GM19025 (cell line): Measurements from ENCODE around the gene CBL.
"Not testable (repeated sequence)": the region's sequence is repeated elsewhere in the genome, so short reads cannot be mapped to it uniquely, and the experiment has no call there.

Experiments
- ATAC-seq: cut with Tn5 transposase; IDR thresholded peaks from one replicate; pipeline ENCODE4 v1.9.1; 2021; ENCODE audit warnings: mild to moderate bottlenecking, low read depth, moderate library complexity; ENCODE audit not compliant: unreplicated experiment

CBL gene

DNA sequence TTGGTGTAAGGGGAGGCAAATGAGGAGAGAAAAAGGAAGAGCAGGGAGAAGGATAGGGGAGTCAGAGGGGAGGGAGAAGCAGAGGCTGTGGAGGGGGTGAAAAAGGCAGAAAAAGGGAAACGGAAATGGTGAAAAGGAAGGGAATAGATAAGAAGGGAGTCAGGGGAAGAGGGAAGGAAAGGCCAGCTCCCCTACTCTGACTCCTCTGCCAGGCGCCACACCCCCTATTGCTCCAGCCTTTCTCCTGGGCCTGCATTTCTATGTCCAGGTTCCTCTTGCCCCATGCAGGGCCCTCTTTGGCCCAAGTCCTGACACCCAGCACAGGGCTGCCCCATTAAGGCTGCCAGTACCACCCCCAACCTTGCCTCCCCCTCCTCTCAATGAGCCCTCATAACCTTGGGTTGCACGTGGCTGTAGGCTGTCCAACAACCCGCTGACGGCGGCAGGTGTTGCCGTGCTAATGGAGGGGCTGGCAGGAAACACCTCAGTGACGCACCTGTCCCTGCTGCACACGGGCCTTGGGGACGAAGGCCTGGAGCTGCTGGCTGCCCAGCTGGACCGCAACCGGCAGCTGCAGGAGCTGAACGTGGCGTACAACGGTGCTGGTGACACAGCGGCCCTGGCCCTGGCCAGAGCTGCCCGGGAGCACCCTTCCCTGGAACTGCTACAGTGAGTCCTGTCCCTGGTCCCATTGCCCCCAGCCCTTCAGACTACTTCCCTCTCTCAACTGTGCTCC lies 24.3 kb upstream of the CBL start:
- ATAC-seq, result no peak

DNA sequence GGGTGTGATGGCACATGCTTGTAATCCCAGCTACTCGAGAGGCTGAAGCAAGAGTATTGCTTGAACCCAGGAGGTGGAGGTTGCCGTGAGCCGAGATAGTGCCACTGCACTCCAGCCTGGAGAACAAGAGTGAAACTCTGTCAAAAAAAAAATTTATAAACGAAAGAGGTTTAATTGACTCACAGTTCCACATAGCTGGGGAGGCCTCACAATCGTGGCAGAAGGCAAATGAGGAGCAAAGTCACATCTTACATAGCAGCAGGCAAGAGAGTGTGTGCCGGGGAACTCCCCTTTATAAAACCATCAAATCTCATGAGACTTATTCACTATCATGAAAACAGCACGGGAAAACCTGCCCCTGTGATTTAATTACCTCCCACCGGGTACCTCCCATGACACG lies 21.7 kb upstream of the CBL start:
- ATAC-seq, result not testable (repeated sequence)

DNA sequence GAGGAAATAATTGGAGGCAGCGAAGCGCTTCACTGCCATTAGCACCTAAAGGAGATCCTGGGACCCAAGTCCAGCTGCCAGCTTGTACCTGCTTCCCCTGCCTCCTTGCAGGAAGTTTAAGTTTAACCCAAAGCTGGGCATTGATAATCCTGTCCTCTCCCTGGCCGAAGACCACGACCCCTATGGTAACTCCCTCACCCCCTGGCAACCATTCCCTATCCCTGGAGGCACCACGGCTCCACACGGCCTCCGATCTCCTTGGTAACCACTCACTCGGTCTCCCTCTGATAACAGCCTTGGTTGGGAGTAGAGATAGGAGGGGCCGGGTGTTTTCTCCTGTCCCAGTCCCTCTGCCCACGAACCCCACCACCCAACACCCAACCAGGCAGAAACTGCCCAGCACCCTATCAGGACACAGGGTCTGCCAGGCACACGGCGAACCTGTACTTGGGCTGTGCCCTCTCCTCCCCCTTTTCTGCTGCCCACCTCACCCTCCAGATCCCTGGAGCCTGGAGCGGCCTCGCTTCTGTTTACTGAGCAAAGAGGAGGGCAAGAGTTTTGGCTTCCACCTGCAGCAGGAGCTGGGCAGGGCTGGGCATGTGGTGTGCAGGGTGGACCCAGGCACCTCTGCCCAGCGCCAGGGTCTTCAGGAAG lies 20.0 kb upstream of the CBL start:
- ATAC-seq, result no peak

DNA sequence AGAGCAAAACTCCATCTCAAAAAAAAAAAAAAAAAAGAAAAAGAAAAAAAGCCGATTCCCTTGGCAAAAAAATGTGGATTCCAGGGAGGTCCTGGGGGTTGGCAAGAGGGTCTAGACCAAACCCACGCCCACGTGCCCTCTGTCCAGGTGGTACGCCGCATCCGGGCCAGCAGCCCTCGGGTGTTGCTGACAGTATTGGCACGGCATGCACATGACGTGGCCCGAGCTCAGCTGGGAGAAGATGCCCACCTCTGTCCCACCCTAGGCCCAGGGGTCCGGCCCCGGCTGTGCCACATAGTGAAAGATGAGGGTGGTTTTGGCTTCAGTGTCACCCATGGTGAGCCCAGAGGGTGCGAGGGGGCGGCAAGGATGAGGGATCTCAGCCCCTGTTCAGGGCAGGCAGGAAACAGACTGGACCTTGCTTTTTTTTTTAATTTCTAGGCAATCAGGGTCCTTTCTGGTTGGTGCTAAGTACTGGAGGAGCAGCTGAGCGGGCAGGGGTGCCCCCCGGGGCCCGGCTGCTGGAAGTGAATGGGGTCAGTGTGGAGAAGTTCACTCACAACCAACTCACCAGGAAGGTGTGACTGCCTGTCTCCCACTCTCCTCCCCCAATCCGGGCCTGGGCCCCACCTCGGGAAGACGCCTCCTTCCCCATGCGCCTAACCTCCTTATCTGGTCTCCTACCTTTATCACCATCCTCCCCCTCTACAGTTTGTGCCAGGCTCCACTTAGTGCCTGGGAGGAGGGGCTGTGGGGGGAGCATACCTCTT lies 18.8 kb upstream of the CBL start:
- no peak for ATAC-seq

DNA sequence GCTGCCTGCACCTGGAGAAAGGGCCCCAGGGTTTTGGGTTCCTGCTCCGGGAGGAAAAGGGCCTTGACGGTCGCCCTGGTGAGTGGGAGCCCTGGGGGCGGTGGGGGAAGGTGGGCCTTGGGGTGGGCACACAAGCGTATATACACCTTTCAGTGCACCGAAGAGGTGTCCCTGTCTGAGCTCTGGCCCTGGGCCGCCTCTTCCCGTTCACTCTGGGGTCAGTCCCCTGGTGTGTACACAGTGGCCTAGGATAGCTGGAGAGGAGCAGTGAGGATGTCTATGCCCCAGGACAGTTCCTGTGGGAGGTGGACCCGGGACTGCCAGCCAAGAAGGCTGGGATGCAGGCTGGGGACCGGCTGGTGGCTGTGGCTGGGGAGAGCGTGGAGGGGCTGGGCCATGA lies 18.1 kb upstream of the CBL start:
- ATAC-seq, result no peak

DNA sequence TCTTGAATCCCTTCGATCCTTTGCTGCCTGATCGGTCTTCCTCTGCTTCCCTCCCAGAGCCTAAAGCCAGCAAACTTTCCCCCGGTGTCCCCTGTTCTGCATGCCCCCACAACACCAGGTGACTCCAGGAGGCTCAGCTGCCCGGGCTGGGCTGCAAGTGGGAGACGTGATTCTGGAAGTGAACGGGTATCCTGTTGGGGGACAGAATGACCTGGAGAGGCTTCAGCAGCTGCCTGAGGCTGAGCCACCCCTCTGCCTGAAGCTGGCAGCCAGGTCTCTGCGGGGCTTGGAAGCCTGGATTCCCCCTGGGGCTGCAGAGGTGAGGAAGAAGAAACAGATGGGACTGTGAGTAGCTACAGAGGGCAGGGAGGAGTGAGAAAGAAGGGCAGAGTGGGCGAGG lies 17.3 kb upstream of the CBL start:
- no peak for ATAC-seq

DNA sequence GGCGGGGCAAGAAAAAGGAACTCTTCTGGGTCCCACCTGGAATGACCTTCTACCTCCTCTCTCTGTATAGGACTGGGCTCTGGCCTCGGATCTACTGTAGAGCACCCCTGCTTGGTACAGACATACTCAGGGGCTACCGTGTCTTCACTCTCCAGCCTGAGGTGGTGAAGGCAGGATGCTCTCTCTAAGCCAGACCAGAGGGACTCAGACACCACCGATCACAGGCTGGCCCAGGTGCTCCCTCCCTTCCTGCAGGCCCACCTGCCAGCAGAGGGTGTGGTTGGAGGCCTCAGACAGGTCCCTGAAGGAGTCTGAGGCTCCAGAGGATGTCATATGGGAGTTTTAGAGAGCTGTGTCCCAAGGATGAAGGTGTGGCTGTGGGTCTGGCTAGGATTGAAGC lies 16.7 kb upstream of the CBL start:
- ATAC-seq, result no peak

DNA sequence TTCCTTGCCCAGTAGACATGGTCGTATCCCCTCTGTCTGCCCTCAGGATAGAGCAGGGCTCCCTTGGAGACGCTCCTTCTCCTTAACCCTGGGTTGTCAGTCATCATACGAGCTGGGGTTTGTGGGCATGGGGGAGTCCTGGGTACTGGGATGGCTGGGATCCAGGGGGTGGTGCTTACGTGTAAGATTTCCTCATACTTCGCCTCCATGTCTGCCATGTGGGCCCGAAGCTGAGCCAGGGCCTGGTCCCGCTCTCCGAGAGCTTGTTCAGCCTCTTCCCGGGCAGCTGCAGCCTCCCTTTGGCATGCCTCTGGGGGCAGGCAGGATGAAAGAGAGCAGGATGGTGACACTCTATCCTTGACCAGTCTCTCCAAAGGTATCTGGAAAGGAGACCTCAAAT lies 15.6 kb upstream of the CBL start:
- ATAC-seq, result no peak

DNA sequence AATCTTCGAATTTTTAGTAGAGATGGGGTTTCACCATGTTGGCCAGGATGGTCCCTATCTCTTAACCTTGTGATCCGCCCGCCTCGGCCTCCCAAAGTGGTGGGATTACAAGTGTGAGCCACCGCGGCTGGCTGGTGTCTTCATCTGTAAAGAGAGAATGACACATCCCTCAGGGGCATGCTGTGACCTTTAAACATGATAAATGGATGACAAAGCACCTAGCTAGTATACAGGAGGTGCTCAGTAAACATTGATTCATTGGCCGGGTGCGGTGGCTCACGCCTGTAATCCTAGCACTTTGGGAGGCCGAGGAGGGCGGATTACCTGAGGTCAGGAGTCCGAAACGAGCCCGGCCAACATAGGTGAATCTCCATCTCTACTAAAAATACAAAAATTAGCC lies 14.9 kb upstream of the CBL start:
- not testable (repeated sequence) for ATAC-seq

DNA sequence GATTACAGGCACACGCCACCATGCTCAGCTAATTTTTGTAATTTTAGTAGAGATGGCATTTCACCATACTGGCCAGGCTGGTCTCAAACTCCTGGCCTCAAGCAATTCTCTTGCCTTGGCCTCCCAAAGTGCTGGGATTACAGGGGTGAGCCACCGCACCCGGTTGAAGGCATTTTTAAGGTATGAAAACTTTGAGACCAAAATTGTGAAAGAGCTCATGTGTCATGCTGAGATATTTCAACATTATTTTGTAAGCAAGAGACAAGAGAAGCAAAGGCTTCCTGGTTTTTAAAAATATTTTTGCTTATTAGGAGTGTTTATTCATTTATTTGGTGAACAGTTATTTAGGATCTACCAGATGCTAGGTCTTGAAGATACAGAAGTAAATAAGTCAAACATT lies 14.0 kb upstream of the CBL start:
- ATAC-seq, result no peak

DNA sequence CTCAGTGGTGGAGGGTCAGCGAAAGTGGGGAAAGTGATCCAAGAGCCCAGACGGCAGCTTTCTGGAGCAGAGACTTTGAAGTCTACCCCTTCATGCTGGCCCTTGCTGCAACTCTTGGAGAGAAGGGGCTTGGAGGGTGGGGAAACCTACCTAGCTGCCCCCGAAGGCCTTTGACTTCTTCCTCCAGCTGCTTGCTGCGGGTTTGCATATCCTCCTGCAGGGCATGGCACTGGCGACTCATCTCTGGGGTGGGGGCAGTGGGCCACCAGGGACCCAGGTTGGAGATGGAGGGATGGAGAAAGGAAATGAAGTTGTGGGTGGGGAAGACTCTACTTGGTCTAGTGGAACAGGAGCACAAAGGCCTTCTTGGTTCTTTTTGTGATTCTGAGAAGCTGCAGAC lies 13.1 kb upstream of the CBL start:
- ATAC-seq, result no peak

DNA sequence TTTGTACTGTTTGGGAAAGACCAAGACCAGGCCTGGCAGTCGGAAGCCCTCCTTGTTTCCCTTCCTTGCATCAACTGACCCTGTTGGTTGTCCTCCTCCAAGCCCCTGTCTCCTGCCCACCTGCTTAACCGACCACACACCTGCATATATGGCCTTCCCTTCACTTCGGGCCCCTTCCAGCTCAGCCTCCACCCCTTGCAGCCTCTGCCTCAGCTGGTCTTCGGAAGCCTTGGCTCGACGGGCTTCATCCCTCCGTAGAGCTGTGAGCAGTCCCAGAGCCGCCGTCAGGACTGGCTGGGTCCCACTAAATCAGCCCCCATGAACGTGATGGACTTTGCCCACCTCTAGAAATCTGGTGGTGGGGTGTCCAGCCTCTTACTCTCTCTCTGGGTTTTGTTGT lies 12.5 kb upstream of the CBL start:
- ATAC-seq, result no peak

DNA sequence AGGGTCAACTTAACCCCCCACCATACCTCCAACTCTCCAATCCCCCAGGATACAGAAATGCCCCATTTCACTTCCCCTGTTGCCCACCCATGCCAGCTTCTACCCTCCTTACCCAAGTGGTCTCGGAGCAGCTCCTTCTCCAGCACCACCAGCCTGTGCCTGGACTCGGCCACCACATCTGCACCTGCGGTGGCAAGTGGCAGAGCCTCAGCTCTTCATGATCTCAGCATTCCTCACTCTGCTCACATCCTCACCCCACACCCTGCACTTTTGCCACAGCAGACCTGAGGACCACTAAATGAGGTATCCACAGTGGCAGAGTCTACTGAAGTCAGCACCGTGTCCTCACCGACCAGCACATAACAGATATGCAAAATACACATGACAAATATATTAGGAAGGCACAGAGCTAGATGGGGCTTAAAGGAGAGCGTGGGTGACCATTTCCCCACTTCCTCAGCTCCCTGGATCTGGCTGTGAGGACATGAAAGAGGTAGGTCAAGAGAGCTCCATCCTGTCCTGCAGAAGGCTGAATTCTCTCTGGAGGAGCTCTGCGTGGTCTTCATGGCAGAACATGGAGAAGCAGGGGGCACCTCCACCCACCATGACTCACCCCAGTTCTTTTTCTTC lies 11.2 kb upstream of the CBL start:
- ATAC-seq, result no peak

DNA sequence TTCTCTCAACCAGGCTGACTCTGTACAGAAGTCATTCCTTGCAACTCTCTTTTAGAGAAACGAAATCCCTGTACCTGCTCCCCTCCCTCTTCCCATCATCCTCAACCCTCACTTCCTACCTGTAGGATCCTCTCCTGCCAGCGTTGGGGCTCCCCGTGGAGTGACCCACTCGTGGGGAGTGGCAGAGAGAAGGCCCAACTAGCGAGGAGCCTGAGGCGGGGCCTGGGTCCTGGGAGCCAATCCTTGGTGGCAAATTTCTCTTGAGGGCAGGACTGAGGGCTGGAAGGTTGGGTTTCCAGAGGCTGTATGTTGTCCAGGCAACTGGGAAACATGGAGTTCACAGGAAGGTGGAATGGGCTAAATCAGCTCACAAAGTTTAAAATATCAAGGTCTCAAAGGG lies 10.5 kb upstream of the CBL start:
- no peak for ATAC-seq

DNA sequence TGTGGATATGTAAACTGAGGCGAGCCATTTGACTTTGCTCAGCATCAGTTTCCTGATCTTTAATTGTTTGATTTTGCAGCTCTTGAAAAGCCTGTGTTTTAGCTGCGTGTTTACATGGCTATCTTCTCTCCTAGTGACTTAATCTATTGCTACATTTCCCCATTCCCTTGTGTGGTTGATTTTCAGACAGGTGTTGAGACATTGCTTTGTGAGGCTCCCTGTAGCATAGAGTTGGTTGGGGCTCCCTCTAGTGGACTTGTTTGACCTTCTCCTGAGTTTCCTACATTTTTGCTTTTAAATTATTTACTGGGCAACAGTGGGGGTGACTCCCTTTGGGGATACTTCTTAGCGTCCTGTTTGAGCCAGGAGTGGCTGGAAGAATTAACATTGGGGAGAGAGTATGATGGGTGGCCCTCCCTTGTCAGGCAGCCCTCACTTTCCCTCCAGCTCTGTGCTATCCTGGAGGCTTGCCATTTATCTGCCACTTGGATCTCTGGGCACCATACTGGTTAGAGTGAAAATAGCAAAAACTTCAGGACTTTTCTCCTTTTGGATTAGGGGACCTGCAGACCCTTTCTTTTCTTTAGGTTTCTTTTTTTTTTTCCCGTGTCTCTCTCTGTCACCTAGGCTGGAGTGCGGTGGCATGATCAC lies 9.2 kb upstream of the CBL start:
- ATAC-seq, result no peak

DNA sequence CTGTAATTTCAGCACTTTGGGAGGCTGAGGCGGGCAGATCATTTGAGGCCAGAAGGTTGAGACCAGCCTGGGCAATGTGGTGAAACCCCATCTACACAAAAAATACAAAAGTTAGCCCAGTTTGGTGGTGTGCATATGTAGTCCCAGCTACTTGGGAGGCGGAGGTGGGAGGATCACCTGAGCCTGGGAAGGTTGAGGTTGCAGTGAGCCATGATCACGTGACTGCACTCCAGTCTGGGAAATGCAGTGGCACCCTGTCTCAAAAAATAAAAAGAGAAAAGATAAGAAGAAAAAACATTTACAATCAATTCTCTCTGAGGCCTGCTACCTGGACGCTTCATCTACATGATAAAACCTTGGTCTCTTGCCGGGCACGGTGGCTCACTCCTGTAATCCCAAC lies 7.2 kb upstream of the CBL start:
- ATAC-seq, result no peak

DNA sequence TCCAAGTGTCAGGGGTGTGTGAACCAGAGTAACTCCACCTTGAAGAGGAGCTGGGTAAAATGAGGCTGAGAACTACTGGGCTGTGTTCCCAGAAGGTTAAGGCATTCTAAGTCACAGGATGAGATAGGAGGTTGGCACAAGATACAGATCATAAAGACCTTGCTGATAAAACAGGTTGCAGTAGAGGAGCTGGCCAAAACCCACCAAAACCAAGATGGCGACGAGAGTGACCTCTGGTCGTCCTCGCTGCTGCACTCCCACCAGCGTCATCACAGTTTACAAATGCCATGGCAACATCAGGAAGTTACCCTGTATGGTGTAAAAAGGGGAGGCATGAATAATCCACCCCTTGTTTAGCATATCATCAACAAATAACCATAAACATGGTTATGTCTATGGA lies 4.9 kb upstream of the CBL start:
- not testable (repeated sequence) for ATAC-seq

DNA sequence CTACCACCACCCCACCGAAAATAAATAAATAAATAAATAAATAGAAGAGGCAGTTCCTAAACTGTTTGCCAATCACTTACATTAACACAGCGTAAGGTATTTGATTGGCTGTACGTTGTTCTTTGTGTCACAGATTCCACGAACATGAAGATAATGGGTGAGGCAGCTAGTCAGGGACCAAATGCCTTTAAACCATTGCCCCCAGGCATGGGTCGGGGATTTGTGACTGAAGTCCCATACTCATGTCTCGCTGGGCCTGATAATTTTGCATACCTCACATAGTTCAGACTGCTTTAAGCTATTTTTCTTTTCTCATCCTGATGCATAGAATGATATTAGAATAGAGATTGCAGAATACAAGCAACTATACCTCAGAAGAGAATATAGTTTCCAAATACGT lies 3.6 kb upstream of the CBL start:
- ATAC-seq, result no peak

DNA sequence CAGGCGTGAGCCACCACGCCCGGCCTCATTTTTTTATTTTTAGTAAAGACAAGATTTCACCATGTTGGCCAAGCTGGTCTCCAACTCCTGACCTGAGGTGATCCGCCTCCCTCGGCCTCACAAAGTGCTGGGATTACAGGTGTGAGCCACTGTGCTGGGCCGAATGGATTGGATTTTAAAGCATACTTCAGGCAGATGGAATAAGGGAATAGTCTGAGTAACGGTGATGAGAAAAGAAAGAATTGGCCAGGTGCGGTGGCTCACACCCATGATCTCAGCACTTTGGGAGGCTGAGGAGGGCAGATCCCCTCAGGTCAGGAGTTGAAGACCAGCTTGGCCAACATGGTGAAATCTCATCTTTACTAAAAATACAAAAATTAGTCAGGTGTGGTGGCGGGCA lies 2.1 kb upstream of the CBL start:
- ATAC-seq, result no peak

DNA sequence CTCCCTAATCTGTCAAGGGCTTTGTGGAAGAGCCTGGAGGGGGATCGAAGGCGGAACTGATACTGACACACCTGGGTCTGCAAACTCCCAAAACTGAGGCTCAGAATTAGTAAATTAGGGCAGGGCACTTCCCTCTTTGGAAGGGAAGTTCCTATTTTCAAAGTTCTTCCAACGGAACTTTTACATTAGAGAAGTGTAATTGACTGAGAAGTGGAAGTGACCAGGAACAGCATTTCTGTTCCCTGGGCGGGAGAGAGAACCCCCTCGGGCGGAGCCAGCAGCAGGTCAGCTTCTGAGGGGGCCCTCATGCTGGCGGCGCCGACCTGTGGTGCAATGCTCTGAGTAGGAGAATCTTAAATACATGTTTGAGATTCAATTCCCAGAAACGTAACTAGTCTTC lies 1.1 kb upstream of the CBL start:
- no peak for ATAC-seq
